Measurements from ENCODE around the gene CD1D.
A peak's percentile ranks its signal among the peaks of the same experiment; 100 is the strongest.
"Not testable (repeated sequence)": the region's sequence is repeated elsewhere in the genome, so short reads cannot be mapped to it uniquely, and the experiment has no call there.

Gene CD1D

DNA sequence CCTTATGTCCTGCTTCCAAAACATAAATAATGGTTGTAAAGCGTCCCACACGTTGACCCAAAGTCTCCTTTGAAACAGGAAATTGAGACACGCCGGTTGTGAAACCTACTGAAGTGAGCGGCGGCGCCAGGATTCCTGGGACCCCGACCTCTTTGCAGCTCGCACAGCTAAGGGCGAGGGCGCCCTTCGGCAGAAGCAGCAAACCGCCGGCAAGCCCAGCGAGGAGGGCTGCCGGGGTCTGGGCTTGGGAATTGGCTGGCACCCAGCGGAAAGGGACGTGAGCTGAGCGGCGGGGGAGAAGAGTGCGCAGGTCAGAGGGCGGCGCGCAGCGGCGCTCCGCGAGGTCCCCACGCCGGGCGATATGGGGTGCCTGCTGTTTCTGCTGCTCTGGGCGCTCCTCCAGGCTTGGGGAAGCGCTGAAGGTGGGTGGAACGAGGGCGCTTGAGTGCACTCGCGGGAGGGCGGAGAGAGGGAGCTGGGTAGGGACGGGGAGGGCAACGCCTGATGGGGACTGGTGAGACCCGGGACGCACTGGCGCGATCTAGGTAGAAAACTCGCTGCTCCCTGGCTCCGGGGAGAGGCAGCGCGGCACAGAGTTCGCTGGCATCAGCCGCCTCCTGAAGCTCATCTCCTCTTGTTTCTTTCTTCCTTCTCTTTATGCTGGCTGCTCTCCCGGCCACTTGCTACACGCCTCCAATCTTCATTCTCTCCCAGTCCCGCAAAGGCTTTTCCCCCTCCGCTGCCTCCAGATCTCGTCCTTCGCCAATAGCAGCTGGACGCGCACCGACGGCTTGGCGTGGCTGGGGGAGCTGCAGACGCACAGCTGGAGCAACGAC lies at the start of gene CD1D:
Gene CD1D (plus strand): TSS at position 155 of the 836 bp plus-strand sequence. CDS start 207 bp downstream, at position 362.
- no peak for DNase-seq

- DNase-seq = no peak
These were observed 49.5 kb upstream of the CD1D start for GRCh38 chr1:158131217-158131616.

DNA sequence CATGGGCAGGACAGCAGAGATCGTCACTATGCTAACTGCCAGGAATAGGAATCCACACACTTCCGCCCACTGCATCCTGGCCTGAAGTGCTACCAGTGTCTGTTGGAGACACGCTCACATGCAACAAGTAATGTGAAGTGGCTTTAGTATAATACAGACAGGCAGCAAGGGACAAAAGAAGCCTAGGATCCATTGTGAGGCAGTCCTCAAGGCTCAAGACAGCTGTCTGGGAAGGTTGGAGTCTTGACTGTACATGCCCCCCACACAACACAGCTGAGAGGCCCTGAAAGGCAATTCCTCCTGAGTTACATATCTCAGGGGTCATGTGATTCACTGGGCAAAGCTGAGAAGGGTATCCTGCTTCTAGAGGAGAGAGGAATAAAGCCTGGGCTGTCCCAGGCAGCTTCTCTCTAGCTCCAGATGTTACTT lies 39.9 kb upstream of the CD1D start:
- no peak for DNase-seq

DNA sequence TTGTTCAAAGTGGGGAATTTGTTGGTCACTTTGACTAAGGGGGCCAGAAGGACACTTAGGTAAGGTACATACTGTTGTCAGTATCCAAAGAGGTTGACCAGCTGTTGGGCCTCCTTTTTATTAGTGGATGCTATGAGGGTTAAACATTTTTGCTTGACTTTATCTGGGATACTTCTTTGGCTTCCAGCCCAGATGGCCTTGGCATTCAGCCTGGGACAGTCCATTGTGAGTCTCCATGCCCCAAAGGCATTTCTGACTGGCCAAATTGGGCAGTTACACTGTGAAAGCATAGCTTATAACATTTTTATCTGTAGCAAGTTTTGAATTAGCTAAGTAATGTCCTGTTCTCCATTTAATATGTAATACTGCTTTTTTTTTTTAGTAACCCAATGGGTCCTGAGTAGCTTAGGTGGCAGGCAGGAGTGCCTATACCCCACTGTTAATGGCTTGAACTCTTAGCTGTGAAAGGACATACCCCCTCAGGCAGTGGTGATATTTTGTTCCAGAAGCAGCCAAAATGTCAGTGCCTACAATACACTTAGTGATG lies 35.4 kb upstream of the CD1D start:
- DNase-seq = no peak

GRCh38 chr1:158146165-158146564 lies 34.5 kb upstream of the CD1D start:
- no peak for DNase-seq

DNA sequence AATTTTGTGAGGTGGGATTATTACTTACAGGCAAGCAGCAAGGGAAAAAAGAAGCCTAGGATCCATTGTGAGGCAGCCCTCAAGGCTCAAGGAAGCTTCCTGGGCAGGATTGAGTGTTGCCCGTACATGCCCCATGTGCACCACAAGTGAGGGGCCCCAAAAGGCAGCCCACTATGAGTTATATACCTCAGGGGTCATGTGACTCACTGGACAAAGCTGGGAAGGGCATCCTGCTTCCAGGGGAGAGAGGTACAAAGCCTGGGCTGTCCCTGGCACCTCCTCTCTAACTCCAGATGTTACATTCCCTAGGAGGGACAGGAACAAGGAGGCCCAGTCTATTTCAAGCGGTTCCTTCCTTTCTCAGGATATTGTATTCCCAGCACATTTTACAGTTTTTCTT lies 34.0 kb upstream of the CD1D start:
- DNase-seq = no peak

GRCh38 chr1:158147401-158147800 lies 33.3 kb upstream of the CD1D start:
- no peak for DNase-seq

GRCh38 chr1:158147869-158148268 lies 32.8 kb upstream of the CD1D start:
- no peak for DNase-seq

DNA sequence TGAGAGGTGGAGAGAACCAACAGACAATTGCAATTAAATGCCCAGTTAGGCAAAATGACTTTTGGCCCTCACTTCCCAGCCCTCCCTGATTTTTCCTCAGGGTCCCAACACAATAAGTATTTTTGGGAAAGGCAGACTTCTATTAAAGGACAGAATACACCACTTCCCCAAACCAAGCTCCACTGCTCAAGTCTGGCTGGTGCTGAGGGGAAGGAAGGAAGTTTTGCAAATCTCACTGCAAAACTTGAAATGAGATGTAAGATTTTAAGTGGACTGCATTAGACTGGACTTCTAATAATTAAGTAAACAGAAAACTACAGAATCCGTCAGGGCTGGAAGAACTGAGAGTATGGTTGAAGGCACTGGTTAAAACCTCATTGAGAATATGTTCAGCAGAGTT lies 32.2 kb upstream of the CD1D start:
- no peak for DNase-seq

DNA sequence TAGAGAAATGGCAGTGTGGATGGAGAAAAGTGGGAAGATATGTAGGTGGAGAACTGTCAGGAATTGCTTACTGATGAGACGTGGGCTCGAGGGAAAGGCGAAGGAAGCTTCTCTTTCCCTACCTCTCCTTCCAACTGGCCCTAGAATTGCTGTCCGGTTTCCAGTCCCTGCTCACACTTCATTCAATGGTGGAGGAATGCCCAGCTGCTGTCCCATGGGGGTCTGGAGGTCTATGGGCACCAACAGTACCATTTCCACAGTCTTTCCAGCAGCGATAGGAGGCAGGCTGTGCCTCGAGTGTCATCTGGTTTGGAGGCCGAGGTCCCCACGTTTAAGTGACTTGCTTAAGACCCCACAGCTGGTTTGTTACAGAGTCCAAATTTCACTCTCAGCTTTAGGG lies 31.5 kb upstream of the CD1D start:
- no peak for DNase-seq

GRCh38 chr1:158149577-158150269 lies 31.0 kb upstream of the CD1D start:
- DNase-seq = peak; percentile 78

DNA sequence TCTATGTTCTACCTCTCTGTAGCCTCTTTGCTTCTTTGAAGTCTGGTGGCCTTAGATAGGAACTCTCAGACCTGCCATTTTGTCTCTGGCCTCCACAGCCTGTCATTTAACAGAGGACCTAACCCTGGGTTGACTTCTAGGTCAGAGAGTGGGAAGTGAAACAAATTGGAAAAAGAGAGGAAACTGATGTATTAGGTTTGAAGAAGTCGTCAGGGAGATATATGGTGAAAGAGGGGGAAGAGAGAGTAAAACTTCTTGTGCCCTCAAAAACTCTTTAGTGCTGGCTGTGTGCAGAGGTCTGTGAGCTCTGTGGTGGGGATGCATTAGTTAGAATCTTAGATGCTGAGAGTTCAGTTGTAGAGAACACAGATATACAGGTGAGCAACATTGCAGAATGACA lies 30.2 kb upstream of the CD1D start:
- no peak for DNase-seq

GRCh38 chr1:158153179-158153578 lies 27.5 kb upstream of the CD1D start:
- no peak for DNase-seq

GRCh38 chr1:158153746-158154444 lies 26.8 kb upstream of the CD1D start:
- no peak for DNase-seq

- no peak for DNase-seq
These were observed 26.2 kb upstream of the CD1D start for GRCh38 chr1:158154501-158154900.

DNA sequence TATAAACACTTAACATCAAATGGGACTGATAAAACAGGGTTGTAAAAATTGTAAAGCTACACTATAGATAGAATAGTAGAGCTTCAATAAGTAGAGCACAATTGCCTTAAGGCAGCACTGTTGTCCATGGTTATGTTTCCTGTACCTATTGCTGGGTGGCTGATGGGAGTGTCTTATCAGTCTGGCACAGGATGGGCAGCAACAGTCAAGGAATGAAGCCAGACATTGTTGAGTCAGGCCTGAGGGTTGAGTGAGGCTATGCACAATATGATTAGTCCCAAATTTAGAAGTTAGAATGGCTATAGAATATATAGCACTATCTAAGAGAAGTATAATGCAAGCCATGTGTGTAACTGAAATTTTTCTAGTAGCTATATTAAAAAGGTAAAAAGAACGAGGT lies 25.0 kb upstream of the CD1D start:
- no peak for DNase-seq

DNA sequence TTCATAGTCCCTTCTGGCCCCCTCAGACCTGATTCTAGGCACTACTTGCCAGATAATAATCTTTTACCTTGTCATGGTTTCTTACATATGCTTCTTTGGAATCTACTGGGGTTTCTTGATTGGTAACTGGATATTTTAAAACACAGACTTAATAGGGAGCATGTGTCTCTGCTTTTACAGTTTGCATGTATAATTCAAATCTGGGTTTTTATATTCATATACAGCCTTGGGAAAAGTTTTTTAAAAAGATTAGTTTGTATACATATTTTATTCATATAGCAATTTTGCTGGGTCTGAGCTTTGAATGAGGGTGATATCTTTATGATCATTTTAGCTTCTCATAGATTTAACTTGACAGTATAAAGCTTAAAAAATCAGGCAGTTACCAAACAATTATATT lies 21.1 kb upstream of the CD1D start:
- DNase-seq = no peak

- no peak for DNase-seq
These were observed 19.2 kb upstream of the CD1D start for GRCh38 chr1:158161446-158161845.

DNA sequence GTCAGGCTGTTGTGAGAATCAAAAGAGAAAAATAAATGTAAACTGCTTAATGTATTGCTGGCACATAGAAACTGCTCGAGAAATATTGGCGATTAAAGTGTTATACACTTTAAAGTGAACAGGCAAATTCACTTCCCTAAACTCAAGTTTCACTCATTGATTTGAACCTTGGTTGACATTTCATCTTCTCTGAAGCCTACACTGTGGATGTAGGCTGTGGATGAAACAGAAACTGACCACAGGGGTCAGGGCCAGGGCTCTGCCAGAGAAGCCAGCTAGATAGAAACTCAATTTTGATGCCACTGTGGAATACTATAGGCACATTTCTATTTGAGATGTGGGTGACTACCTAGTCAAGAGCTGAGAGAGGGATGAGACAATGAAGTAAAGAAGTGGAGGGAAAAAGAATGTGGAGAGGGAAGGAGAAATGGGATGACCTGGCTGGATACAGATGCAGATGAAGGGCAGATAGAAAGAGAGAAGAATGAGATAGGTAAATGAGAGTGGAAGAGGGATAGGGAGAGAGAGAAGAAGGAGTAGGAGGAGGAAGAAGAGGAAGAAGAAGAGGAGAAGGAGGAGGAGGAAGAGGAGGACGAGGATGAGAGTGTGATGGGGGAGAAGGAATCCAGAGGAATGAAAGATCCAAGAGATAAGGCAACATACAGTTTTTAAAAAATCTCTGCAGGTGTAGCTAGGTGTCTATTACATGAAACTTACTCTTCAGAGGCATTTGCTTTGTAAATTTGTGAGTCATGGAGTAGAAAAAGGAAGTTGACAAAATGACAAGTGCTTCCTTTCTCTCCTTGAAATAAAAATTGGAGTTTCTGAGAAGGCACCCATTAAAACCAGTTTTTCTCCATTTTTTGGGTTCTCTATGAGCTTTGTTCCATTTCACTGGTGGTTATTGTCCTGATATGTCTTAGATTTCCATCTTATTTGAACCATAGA lies 17.4 kb upstream of the CD1D start:
- DNase-seq = no peak

DNA sequence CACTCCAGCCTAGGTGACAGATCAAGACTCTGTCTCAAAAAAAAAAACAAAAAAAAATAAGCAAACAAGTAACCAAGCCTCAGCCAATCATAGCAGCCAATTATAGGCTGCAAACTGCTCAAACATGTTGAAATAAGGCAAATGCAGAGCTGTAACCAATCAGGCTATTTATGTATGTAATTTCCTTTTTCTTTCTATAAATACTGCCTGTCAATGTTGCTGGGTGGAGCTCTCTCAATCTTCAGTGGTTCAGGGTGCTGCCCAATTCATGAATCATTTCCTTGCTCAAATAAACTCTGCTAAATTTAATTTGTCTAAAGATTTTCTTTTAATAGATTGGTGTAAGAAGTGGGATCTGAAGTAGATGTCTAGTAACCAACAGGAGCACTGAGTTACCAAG lies 11.6 kb upstream of the CD1D start:
- DNase-seq = no peak

DNA sequence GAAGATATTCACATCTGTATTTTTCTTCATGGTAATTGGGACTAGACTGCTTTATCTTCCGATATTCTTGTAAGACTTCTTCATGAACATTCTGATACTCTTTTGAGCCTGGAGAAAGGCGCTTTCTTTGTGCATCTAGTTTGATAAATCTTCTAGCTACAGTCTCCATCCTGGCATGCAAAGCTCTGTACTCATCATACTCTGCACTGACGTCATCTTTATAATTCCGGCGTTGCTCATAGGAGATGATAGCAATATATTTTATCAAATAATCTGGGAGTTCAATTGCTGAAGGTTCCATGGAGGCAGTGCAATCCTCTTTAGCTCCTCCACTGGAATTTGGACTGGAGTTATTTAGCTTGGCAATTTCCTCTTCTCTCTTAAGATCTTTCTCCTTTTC lies 4.8 kb upstream of the CD1D start:
- not testable (repeated sequence) for DNase-seq

- DNase-seq = no peak
These were observed 4.3 kb upstream of the CD1D start for GRCh38 chr1:158176399-158176798.
